GM23338 (cell line): ENCODE results near the gene CZIB. TPM values are rescaled to one million over a fixed set of nuclear protein-coding genes. Genes with fewer than 3 reads are reported as not detected.
A peak's percentile ranks its signal among the peaks of the same experiment; 100 is the strongest.

ENCODE experiments used
- ATAC-seq: fragments of 200-7000 bp; cut with Tn5 transposase; 3 replicates; pipeline ENCODE4 v1.9.1; 2020
- DNase-seq: peaks from one replicate; pipeline ENCODE4 v3.0.0-alpha.2; 2015; ENCODE audit warnings: low spot score
- H2AFZ ChIP-seq: fragments of 200-600 bp; sonication (generic); 2 replicates; pipeline ENCODE4 v1.8.0; 2016; ENCODE audit warnings: antibody characterized with exemption, mild to moderate bottlenecking, moderate library complexity
- H3F3A ChIP-seq: fragments of 200-600 bp; sonication (generic); replicated peaks from 2 replicates; pipeline ENCODE4 v1.8.0; 2017; ENCODE audit warnings: antibody characterized with exemption, mixed run types, low read depth
- H3K27ac ChIP-seq: fragments of 200-600 bp; sonication (generic); 2 replicates; pipeline ENCODE4 v1.6.1; 2016; ENCODE audit warnings: low read depth
- H3K27me3 ChIP-seq: fragments of 200-600 bp; sonication (generic); 2 replicates; pipeline ENCODE4 v1.8.0; 2016; ENCODE audit warnings: mild to moderate bottlenecking, mixed run types, moderate library complexity; ENCODE audit not compliant: insufficient read depth
- H3K36me3 ChIP-seq: fragments of 200-600 bp; sonication (generic); 2 replicates; pipeline ENCODE4 v1.8.0; 2016; ENCODE audit warnings: mild to moderate bottlenecking; ENCODE audit not compliant: insufficient read depth
- H3K4me1 ChIP-seq: fragments of 200-600 bp; sonication (generic); 2 replicates; pipeline ENCODE4 v1.8.0; 2016; ENCODE audit warnings: mild to moderate bottlenecking, moderate library complexity; ENCODE audit not compliant: insufficient read depth
- H3K4me2 ChIP-seq: fragments of 200-600 bp; sonication (generic); 2 replicates; pipeline ENCODE4 v1.7.1; 2017; ENCODE audit warnings: mixed run types
- H3K4me3 ChIP-seq: fragments of 200-600 bp; sonication (generic); 2 replicates; pipeline ENCODE4 v1.6.1; 2016; ENCODE audit warnings: mixed run types
- H3K79me2 ChIP-seq: fragments of 200-600 bp; sonication (generic); replicated peaks from 2 replicates; pipeline ENCODE4 v1.8.0; 2017; ENCODE audit warnings: mild to moderate bottlenecking; ENCODE audit not compliant: insufficient read depth
- H3K9me2 ChIP-seq: fragments of 200-600 bp; sonication (generic); 2 replicates; pipeline ENCODE4 v1.8.0; 2017; ENCODE audit not compliant: insufficient read depth
- H4K20me1 ChIP-seq: fragments of 200-600 bp; sonication (generic); replicated peaks from 2 replicates; pipeline ENCODE4 v1.8.0; 2017; ENCODE audit warnings: mild to moderate bottlenecking; ENCODE audit not compliant: insufficient read depth
- H3K27ac Mint-ChIP-seq: 2 replicates; pipeline ENCODE4 v1.8.0; 2020; ENCODE audit warnings: inconsistent platforms, mild to moderate bottlenecking, moderate library complexity, mixed read lengths
- H3K27me3 Mint-ChIP-seq: 3 replicates; pipeline ENCODE4 v1.8.0; 2022; ENCODE audit warnings: low read depth, mild to moderate bottlenecking, moderate library complexity, mixed read lengths, inconsistent platforms; ENCODE audit not compliant: insufficient read depth, poor library complexity
- H3K36me3 Mint-ChIP-seq: 3 replicates; pipeline ENCODE4 v1.8.0; 2021; ENCODE audit warnings: low read depth, mild to moderate bottlenecking, inconsistent platforms, moderate library complexity, mixed read lengths
- H3K4me1 Mint-ChIP-seq: 3 replicates; pipeline ENCODE4 v1.8.0; 2020; ENCODE audit warnings: mild to moderate bottlenecking, inconsistent platforms, mixed read lengths
- H3K4me3 Mint-ChIP-seq: 3 replicates; pipeline ENCODE4 v1.8.0; 2021; ENCODE audit warnings: moderate library complexity, mild to moderate bottlenecking, inconsistent platforms, mixed read lengths
- H3K9me3 Mint-ChIP-seq: 3 replicates; pipeline ENCODE4 v1.8.0; 2020; ENCODE audit warnings: moderate library complexity, mild to moderate bottlenecking, inconsistent platforms, mixed read lengths
- EZH2phosphoT487 ChIP-seq: fragments of 200-600 bp; sonication (generic); IDR thresholded peaks from one replicate; pipeline ENCODE4 v1.8.1; 2018; ENCODE audit warnings: antibody characterized with exemption; ENCODE audit not compliant: unreplicated experiment
- JUNB ChIP-seq: IDR thresholded peaks from one replicate; pipeline ENCODE4 v1.6.1; 2016; ENCODE audit warnings: antibody characterized with exemption; ENCODE audit not compliant: unreplicated experiment
- ZNF114 ChIP-seq: fragments of 250-450 bp; sonication (Bioruptor Pico); IDR thresholded peaks from 2 replicates; pipeline ENCODE4 v1.5.0; 2020; ENCODE audit warnings: mild to moderate bottlenecking, moderate library complexity
- ZNF462 ChIP-seq: fragments of 250-450 bp; sonication (Bioruptor Pico); IDR thresholded peaks from 2 replicates; pipeline ENCODE4 v1.5.0; 2020; ENCODE audit warnings: mild to moderate bottlenecking, moderate library complexity
- polyA plus RNA-seq: library from polyadenylated mRNA; unstranded; fragments of >200 nt; fragmentation: Nextera tagmentation; extraction: Ambion mirVana; gene quantifications from 2 replicates; pipeline ENCODE4 v1.2.1, GENCODE V29; 2016
- total RNA-seq: library from RNA; depleted of rRNA; stranded (reverse); fragments of >200 nt; shearing (Covaris generic); gene quantifications from 2 replicates; pipeline ENCODE4 v1.2.3, GENCODE V29; 2014
- TF ChIP-seq, protein P1 (sequence below): IDR thresholded peaks from 2 replicates; pipeline ENCODE4 v1.6.1; 2016; ENCODE audit warnings: antibody characterized with exemption

The CZIB gene
- total and polyA plus RNA-seq, 2 experiments from 2014 or later: 59.8 to 84.1 TPM

GRCh38 chr1:53197291-53198200, 22.9 kb downstream of the CZIB start:
- 0 out of 2 replicates have a peak, but pooled peaks cover 5% of the 10 kb centered on the region for H4K20me1 ChIP-seq

More at GRCh38 chr1:53197291-53198200, 22.9 kb downstream of the CZIB start:
- Mint-ChIP-seq H3K27me3 (peaks cover 17% of the 10 kb centered on the region), H3K36me3 (peaks cover 11% of the 10 kb centered on the region), H3K4me1 (peaks cover 20% of the 10 kb centered on the region), H3K4me3 (peak overlapping the region; percentile 97), H3K27ac (peak overlapping the region; percentile 93), H3K9me3 (no peaks in the 10 kb centered on the region; the same call in 2 of the 3 replicates)
- peaks cover 11% of the 10 kb centered on the region for H3K4me1 ChIP-seq
- H3K4me3 ChIP-seq: peak overlapping the region; percentile 94
- no peak for DNase-seq
- peak; percentile 16 for ATAC-seq
- H3K36me3 ChIP-seq: no peaks in the 10 kb centered on the region
- no peaks in the 10 kb centered on the region for H3K9me2 ChIP-seq
- H3K27ac ChIP-seq: peak overlapping the region; percentile 70
- H2AFZ ChIP-seq: peak overlapping the region; percentile 69
- peaks cover 8% of the 10 kb centered on the region for H3K79me2 ChIP-seq
- TF ChIP-seq, protein P1, sequence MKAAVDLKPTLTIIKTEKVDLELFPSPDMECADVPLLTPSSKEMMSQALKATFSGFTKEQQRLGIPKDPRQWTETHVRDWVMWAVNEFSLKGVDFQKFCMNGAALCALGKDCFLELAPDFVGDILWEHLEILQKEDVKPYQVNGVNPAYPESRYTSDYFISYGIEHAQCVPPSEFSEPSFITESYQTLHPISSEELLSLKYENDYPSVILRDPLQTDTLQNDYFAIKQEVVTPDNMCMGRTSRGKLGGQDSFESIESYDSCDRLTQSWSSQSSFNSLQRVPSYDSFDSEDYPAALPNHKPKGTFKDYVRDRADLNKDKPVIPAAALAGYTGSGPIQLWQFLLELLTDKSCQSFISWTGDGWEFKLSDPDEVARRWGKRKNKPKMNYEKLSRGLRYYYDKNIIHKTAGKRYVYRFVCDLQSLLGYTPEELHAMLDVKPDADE: no peak
- TF ChIP-seq ZNF114 (CRISPR knock-in tag) (no peak), EZH2phosphoT487 (no peak), ZNF462 (CRISPR knock-in tag) (no peak), JUNB (no peak)
- H3K27me3 ChIP-seq: peaks cover 4% of the 10 kb centered on the region; the same call in 1 of the 2 replicates
- H3F3A ChIP-seq: no peaks in the 10 kb centered on the region
- H3K4me2 ChIP-seq: peak overlapping the region; percentile 92
